Measurements from ENCODE around the gene GAL3ST1. TPM values are rescaled to one million over a fixed set of nuclear protein-coding genes. Genes with fewer than 3 reads are reported as not detected.

The GAL3ST1 gene
- total and polyA plus RNA-seq, 2 of the 8 experiments (the other 6 are each of a cell fraction or from before 2014, with no cell fraction given) = 11.0 to 32.5 TPM

DNA sequence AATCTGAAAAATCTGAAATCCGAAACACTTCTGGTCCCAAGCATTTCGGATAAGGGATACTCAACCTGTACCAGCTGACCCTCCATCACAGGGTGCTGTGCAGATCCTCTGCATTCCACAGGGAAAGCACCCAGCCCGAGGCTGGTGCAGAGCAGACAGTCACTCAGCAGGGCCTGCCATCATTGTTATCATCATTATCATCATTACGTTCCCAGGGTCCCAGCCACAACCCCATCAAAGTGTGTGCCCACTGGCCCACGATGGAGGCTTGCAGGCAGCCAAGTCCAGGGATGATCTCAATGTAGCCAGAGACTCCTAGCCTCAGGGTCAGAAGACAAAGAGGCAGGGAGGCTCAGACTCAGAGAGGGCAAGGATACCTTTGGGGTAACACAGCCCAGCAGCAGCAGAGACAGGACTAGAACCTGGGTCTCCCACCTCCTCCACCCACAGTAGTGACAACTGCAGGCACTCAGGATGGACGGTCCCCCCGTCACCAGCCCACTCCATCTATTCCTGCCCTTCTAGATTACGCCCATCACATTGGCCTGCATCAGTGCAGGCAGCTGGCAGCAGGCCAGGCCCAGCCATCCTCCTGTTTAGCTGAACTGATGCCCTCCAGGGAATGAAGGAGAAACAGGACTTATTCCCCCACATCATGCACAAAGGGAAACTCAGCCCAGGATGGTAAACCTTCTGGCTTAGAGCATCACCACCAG lies 10.3 kb downstream of the GAL3ST1 start (continued):
- no peak for TF ChIP-seq GABPA (IDR thresholded peaks at IDR 0.05; ENCODE audit: borderline replicate concordance, insufficient read depth, low read length)
- no peak for TF ChIP-seq SRF (IDR thresholded peaks at IDR 0.05; ENCODE audit: low read depth, low read length)

All from H1 (cell line).